Activated CD8-positive, alpha-beta T cell treated with anti-CD3 and anti-CD28 coated beads for 36 hours (primary cell): ENCODE results near the gene PTCD1. TPM values are rescaled to one million over a fixed set of nuclear protein-coding genes. Genes with fewer than 3 reads are reported as not detected.

ENCODE experiments used
- ATAC-seq: fragments of 200-7000 bp; cut with Tn5 transposase; one replicate; pipeline ENCODE4 v1.10.0; 2021; ENCODE audit warnings: mild to moderate bottlenecking, moderate library complexity
- CTCF ChIA-PET: fragments of 350-600 bp; sonication (Branson Sonifier 250); formaldehyde crosslinking; loops from one replicate; lab custom pipeline; 2021; ENCODE audit warnings: antibody characterized with exemption; lab: Charles Lee
- POLR2A ChIA-PET: fragments of 350-600 bp; sonication (Branson Sonifier 250); formaldehyde crosslinking; loops from one replicate; lab custom pipeline; 2021; ENCODE audit warnings: antibody characterized with exemption; lab: Charles Lee
- DNase-seq: peaks from one replicate; pipeline ENCODE4 v3.0.0-alpha.2; 2020
- H3K27ac Mint-ChIP-seq: one replicate; pipeline ENCODE4 v1.8.0; 2021; ENCODE audit warnings: mild to moderate bottlenecking, mixed read lengths
- H3K27me3 Mint-ChIP-seq: one replicate; pipeline ENCODE4 v1.8.0; 2021; ENCODE audit warnings: mixed read lengths
- H3K36me3 Mint-ChIP-seq: one replicate; pipeline ENCODE4 v1.8.0; 2021; ENCODE audit warnings: low read depth, mixed read lengths
- H3K4me1 Mint-ChIP-seq: one replicate; pipeline ENCODE4 v1.8.0; 2021; ENCODE audit warnings: low read depth, mixed read lengths
- H3K4me3 Mint-ChIP-seq: one replicate; pipeline ENCODE4 v1.8.0; 2021; ENCODE audit warnings: mild to moderate bottlenecking, moderate library complexity, mixed read lengths
- H3K9me3 Mint-ChIP-seq: one replicate; pipeline ENCODE4 v1.8.0; 2021; ENCODE audit warnings: mixed read lengths
- intact Hi-C: fragments of 100-400 bp; cut with micrococcal nuclease; formaldehyde crosslinking; loops from one replicate; pipeline ENCODE4 v1.10.0; 2022
- total RNA-seq, 2 experiments: library from RNA; stranded (reverse); gene quantifications; one replicate each; pipeline ENCODE4 v1.2.3, GENCODE V29; 2021
- TF ChIP-seq, protein P1 (sequence below): fragments of 200-600 bp; IDR thresholded peaks from one replicate; pipeline ENCODE4 v1.8.0; 2022; ENCODE audit warnings: antibody characterized with exemption, mild to moderate bottlenecking

The PTCD1 gene
- total RNA-seq, 2 experiments from 2014 or later = 7.2 to 8.2 TPM

DNA sequence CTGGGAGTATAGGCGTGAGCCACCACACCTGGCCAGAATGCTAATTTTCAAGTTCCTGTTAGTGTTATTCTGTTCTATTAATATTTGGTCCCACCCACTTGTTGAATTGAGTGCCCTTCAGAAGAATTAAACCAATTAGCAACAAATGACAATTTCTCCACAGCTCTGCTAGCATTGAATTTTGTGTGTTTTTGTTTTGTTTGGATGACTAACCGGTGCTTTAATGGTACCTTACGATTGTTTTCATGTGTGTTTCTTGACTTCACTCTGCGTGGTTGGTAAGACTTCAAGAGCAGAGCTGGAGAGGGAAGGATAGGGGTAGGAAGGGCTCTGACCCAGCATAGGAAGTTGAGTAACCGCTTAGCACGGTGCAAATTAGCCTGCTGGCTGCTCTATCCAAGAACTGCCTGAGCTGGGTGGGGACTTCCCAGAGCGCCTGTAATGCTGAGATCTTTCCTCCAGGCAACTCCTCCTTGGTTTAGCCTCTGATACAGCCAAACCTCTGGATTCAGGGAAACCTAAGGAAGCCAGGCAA lies 59.5 kb downstream of the PTCD1 start:
- Mint-ChIP-seq H3K4me3 (peak overlapping the region; percentile 75), H3K36me3 (peaks cover 52% of the 10 kb centered on the region), H3K27ac (peak overlapping the region; percentile 93), H3K27me3 (no peaks in the 10 kb centered on the region), H3K9me3 (no peaks in the 10 kb centered on the region), H3K4me1 (peaks cover 50% of the 10 kb centered on the region)
- peak; percentile 68 for DNase-seq
- intact Hi-C loops = no loop called here
- POLR2A ChIA-PET = interaction anchor here (0.6 to 2.8 kb wide), 5 partner anchors 9 to 121 kb away, joined by 3 to 15 read pairs (median 6); partner anchors contain the start of genes BUD31, PDAP1 and ZNF394
- TF ChIP-seq, protein P1, sequence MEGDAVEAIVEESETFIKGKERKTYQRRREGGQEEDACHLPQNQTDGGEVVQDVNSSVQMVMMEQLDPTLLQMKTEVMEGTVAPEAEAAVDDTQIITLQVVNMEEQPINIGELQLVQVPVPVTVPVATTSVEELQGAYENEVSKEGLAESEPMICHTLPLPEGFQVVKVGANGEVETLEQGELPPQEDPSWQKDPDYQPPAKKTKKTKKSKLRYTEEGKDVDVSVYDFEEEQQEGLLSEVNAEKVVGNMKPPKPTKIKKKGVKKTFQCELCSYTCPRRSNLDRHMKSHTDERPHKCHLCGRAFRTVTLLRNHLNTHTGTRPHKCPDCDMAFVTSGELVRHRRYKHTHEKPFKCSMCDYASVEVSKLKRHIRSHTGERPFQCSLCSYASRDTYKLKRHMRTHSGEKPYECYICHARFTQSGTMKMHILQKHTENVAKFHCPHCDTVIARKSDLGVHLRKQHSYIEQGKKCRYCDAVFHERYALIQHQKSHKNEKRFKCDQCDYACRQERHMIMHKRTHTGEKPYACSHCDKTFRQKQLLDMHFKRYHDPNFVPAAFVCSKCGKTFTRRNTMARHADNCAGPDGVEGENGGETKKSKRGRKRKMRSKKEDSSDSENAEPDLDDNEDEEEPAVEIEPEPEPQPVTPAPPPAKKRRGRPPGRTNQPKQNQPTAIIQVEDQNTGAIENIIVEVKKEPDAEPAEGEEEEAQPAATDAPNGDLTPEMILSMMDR = no peak
- ATAC-seq = peak; percentile 8
- CTCF ChIA-PET = interaction anchor here (1.2 to 1.8 kb wide), 2 partner anchors 14 kb away, joined by 4 to 5 read pairs; no protein-coding TSS in a partner anchor

DNA sequence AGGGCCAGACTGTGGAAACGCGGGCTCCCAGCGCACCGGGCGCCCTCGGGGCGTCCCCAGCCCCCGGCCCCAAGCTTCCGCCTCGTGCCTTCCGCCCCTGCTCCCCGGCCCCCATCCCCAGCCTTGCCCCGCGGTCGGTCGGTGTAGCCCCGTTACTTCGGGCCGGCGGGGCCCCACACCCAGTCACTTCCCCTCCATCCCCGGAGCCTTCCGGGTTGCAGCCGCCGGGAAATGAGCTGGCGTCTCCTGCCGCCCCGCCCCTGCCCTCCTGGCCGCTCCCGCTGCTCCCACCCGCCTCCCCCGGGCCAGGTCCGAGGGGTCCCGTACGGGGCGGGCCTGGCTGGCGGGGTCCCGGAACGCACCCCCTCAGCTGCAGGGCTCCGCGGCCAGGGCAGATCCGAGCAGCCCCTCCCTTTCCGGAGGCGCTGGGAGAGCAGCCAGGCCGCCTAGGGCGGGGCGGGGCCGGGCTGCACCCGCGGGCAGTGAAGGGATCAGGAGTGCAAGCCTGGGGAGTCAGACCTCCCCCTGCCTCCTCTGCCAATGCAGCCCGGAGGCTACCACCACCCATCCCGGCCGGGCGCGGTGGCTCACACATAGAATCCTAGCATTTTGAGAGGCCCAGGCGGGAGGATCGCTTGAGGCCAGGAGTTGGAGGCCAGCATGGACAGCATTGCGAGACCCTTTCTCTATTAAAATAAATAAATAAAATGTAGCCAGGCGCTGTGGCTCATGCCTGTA lies 63.4 kb downstream of the PTCD1 start:
- ATAC-seq (peak; percentile 56), DNase-seq (peak; percentile 73)
- Mint-ChIP-seq H3K4me1 (peaks cover 39% of the 10 kb centered on the region), H3K27ac (peak overlapping the region; percentile 83), H3K9me3 (no peaks in the 10 kb centered on the region), H3K4me3 (peak overlapping the region; percentile 77), H3K27me3 (no peaks in the 10 kb centered on the region), H3K36me3 (peaks cover 28% of the 10 kb centered on the region)
- TF ChIP-seq, protein P1 = no peak
- intact Hi-C loops = no loop called here
- ChIA-PET CTCF (no interaction called here), POLR2A (interaction anchor here (0.6 to 4.8 kb wide), 8 partner anchors 12 to 250 kb away, joined by 3 to 30 read pairs (median 5); partner anchors contain the start of genes ARPC1A, BUD31 and PDAP1)

- peaks cover 23% of the 10 kb centered on the region for H3K36me3 Mint-ChIP-seq
- ChIA-PET POLR2A (interaction anchor here (0.7 to 4.8 kb wide), 6 partner anchors 13 to 250 kb away, joined by 3 to 30 read pairs (median 6); partner anchors contain the start of genes ARPC1A, BUD31 and PDAP1), CTCF (no interaction called here)
Measured at GRCh38 chr7:99374111-99375064, 64.2 kb downstream of the PTCD1 start, which contains the start of gene ARPC1B. TSS of gene ARPC1B (plus strand) at chr7:99374730. CDS start at chr7:99385715, 10,985 bp downstream.

More at GRCh38 chr7:99374111-99375064, 64.2 kb downstream of the PTCD1 start, which contains the start of gene ARPC1B:
- H3K4me1 Mint-ChIP-seq = peaks cover 37% of the 10 kb centered on the region
- peak within 1 kb of the TSS; percentile 83 for H3K27ac Mint-ChIP-seq
- H3K4me3 Mint-ChIP-seq = peak within 1 kb of the TSS; percentile 77
- no peaks in the 10 kb centered on the region for H3K27me3 Mint-ChIP-seq
- intact Hi-C loops = no loop called here
- ATAC-seq (peak; percentile 67), DNase-seq (peak; percentile 92)
- H3K9me3 Mint-ChIP-seq = no peaks in the 10 kb centered on the region
- TF ChIP-seq, protein P1 = no peak
